Tibial nerve (tissue), 4 donors: Measurements from ENCODE around the gene INPP5A. TPM values are rescaled to one million over a fixed set of nuclear protein-coding genes. Genes with fewer than 3 reads are reported as not detected.
A peak's percentile ranks its signal among the peaks of the same experiment; 100 is the strongest.
"Not testable (repeated sequence)": the region's sequence is repeated elsewhere in the genome, so short reads cannot be mapped to it uniquely, and the experiment has no call there.

ENCODE experiments used
- DNase-seq, 2 donors: peaks; one replicate each; pipeline ENCODE4 v3.0.0-alpha.2; 2019; ENCODE audit warnings: low spot score in 2 of 2
- H3K27ac ChIP-seq, 4 donors: fragments of 200-600 bp; sonication (generic) in 3 of 4; one replicate each; pipeline ENCODE4 v1.5.1; 2017 to 2019; ENCODE audit warnings: mild to moderate bottlenecking in 1 of 4
- H3K27me3 ChIP-seq, 2 donors: fragments of 200-600 bp; sonication (generic) in 1 of 2; one replicate each; pipeline versions ENCODE4 v1.5.1 to v1.6.0; 2017 to 2019
- H3K36me3 ChIP-seq, 3 donors: fragments of 200-600 bp; sonication (generic); one replicate each; pipeline ENCODE4 v1.5.1; 2018 to 2019
- H3K4me1 ChIP-seq, 4 donors: fragments of 200-600 bp; sonication (generic) in 3 of 4; one replicate each; pipeline ENCODE4 v1.5.1; 2017 to 2019
- H3K4me3 ChIP-seq, 4 donors: fragments of 200-600 bp; sonication (generic) in 3 of 4; one replicate each; pipeline ENCODE4 v1.5.1; 2017 to 2019; ENCODE audit warnings: mild to moderate bottlenecking in 1 of 4, moderate library complexity in 1 of 4
- H3K9me3 ChIP-seq, 4 donors: fragments of 200-600 bp; sonication (generic) in 3 of 4; one replicate each; pipeline ENCODE4 v1.5.1; 2017 to 2019
- EP300 ChIP-seq, 2 donors: sonication (generic); formaldehyde crosslinking; IDR thresholded peaks; one replicate each; pipeline ENCODE4 v1.6.1; 2017; ENCODE audit warnings: antibody characterized with exemption in 2 of 2, mild to moderate bottlenecking in 1 of 2
- POLR2A ChIP-seq, 2 donors: fragments of 450-650 bp; IDR thresholded peaks; one replicate each; pipeline ENCODE4 v1.6.1; 2017; ENCODE audit warnings: antibody characterized with exemption in 2 of 2, mild to moderate bottlenecking in 2 of 2, moderate library complexity in 2 of 2
- WGBS, 2 donors: methylation state at CpG; one replicate each; pipeline ENCODE4 v1.1.5; 2018; 5-methylcytosine and 5-hydroxymethylcytosine counted together
- total RNA-seq, 4 donors: library from RNA; depleted of rRNA; stranded (reverse); fragments of >200 nt; gene quantifications; one replicate each; pipeline ENCODE4 v1.1.0, GENCODE V29; 2016
- TF ChIP-seq, protein P1 (sequence below), 5 experiments: fragments of 200-600 bp in 3 of 5; fragments of 450-650 bp in 2 of 5; sonication (generic) in 3 of 5; IDR thresholded peaks; one replicate each; pipeline ENCODE4 v1.5.1; 2016 to 2019; ENCODE audit warnings: antibody characterized with exemption in 5 of 5, mild to moderate bottlenecking in 3 of 5, moderate library complexity in 2 of 5

INPP5A gene
- total RNA-seq, 4 donors from 2014 or later: 73.8 to 101 (median 86.2) TPM

DNA sequence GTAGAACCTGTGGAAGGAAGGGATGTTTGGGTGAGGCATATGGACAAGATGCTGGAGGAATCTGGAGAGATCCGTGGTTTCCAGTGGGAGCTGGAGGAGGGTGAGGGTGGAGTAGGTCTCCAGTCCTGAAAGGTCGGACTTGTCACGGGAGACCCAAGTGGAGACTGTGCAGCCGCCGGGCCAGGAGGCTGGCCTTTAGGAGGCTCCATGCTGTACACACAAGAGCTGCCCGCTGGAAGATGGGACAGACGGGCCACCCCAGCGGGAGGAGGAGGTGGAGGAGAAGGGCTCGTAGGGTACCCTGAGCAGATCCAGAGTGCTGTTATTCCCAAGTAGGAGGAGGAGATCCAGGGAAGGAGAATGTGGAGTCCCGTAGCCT lies 141.6 kb downstream of the INPP5A start:
- Histone ChIP-seq H3K36me3 (peaks cover 0 to 5% (median 0%) of the 10 kb centered on the region in 3 donors), H3K9me3 (no peaks in the 10 kb centered on the region), H3K27ac (no peak overlapping the region), H3K4me3 (no peak overlapping the region), H3K4me1 (peaks cover 0 to 5% (median under 1%) of the 10 kb centered on the region in 4 donors), H3K27me3 (no peaks in the 10 kb centered on the region)
- 92% methylated on average over 10 of the region's 10 CpGs for WGBS, 2 donors
- TF ChIP-seq POLR2A (IDR thresholded peaks at IDR 0.05) (no peak), EP300 (IDR thresholded peaks at IDR 0.05) (no peak)
- TF ChIP-seq, protein P1, sequence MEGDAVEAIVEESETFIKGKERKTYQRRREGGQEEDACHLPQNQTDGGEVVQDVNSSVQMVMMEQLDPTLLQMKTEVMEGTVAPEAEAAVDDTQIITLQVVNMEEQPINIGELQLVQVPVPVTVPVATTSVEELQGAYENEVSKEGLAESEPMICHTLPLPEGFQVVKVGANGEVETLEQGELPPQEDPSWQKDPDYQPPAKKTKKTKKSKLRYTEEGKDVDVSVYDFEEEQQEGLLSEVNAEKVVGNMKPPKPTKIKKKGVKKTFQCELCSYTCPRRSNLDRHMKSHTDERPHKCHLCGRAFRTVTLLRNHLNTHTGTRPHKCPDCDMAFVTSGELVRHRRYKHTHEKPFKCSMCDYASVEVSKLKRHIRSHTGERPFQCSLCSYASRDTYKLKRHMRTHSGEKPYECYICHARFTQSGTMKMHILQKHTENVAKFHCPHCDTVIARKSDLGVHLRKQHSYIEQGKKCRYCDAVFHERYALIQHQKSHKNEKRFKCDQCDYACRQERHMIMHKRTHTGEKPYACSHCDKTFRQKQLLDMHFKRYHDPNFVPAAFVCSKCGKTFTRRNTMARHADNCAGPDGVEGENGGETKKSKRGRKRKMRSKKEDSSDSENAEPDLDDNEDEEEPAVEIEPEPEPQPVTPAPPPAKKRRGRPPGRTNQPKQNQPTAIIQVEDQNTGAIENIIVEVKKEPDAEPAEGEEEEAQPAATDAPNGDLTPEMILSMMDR (IDR thresholded peaks at IDR 0.05): no peak
- DNase-seq: no peak

DNA sequence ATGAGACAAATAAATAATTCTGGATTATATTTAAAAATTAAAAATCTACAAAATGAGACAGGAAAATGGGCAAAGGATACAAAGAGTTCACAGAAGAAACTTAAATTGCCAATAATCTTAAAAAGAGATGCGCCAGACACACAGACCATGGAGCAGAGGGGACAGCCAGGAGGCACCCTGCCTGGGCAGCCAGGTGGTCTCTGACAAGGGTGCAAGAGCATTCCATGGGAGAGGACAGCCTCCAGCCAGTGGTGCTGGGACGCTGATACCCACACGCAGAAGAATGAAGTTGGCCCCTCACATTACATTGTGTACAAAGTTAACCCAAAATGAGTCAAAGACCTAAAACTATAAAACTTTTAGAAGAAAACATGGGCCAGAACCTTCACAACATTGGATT lies 142.1 kb downstream of the INPP5A start:
- TF ChIP-seq POLR2A (IDR thresholded peaks at IDR 0.05) (no peak), EP300 (IDR thresholded peaks at IDR 0.05) (no peak)
- TF ChIP-seq, protein P1 (IDR thresholded peaks at IDR 0.05): no peak

DNA sequence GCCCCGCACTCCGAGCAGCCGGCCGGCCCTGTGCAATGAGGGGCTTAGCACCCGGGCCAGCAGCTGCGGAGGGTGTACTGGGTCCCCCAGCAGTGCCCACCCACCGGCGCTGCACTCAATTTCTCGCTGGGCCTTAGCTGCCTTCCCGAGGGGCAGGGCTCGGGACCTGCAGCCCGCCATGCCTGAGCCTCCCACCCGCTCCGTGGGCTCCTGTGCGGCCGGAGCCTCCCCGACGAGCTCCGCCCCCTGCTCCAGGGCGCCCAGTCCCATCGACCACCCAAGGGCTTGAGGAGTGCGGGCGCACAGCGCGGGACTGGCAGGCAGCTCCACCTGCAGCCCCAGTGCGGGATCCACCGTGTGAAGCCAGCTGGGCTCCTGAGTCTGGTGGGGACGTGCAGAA lies 143.2 kb downstream of the INPP5A start:
- not testable (repeated sequence) for H3K4me3 ChIP-seq, DNase-seq, H3K9me3 ChIP-seq, H3K27ac ChIP-seq, H3K27me3 ChIP-seq, H3K36me3 ChIP-seq
- WGBS, 2 donors: 100% methylated on average over 1 of the region's 28 CpGs; no CpG with 5 or more reads in 1 of the 2 donors
- H3K4me1 ChIP-seq: peaks cover 0 to 18% (median 12%) of the 10 kb centered on the region in 4 donors

More for the DNA sequence above, 142.1 kb downstream of the INPP5A start:
- Histone ChIP-seq H3K4me1 (peaks cover 0 to 10% (median 3%) of the 10 kb centered on the region in 4 donors), H3K4me3 (no peak overlapping the region), H3K36me3 (peaks cover 0 to 5% (median 0%) of the 10 kb centered on the region in 3 donors), H3K27me3 (no peaks in the 10 kb centered on the region), H3K9me3 (no peaks in the 10 kb centered on the region), H3K27ac (no peak overlapping the region)
- no peak for DNase-seq
- 84 to 90% methylated on average over 3 of the region's 3 CpGs for WGBS, 2 donors

DNA sequence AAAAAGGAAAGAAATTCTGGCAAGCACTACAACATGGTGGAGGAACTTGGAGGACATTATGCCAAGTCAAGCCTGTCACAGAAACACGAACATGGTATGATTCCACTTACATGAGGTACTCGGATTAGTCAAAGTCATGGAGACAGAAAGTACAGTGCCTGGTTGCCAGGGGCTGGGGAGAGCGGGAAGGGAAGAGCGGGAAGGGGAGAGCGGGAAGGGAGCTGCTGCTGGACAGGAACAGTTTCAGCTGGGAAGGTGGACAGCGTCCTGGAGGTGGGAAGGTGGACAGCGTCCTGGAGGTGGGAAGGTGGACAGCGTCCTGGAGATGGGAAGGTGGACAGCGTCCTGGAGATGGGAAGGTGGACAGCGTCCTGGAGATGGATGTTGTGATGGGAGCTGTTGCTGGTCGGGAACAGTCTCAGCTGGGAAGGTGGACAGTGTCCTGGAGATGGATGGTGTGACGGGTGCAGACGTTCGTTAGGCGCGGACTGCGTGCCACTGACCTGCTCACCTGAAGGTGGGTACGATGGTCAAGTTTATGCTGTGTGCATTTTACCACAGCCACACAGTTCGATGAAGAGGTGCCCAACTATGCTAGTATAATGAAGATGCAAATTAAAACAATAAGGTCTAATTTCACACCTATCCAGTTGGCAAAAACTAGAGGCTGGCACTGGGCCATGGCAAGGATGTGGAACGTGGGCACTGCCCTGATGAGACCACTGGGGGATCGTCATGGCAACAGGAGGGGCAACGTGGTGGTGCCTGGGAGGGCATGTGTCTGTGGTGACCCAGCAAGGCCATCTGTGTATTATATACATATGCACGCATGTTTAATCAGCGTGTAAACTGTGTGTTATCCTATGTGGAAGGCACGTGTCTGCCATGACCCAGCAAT lies 144.5 kb downstream of the INPP5A start:
- no peaks in the 10 kb centered on the region for H3K9me3 ChIP-seq
- no peak overlapping the region for H3K27ac ChIP-seq
- H3K4me3 ChIP-seq: no peak overlapping the region
- H3K4me1 ChIP-seq: peaks cover 4 to 31% (median 15%) of the 10 kb centered on the region in 4 donors
- no peaks in the 10 kb centered on the region for H3K27me3 ChIP-seq
- WGBS, 2 donors: 90 to 93% methylated on average over 25 of the region's 25 CpGs
- TF ChIP-seq, protein P1 (IDR thresholded peaks at IDR 0.05): no peak
- TF ChIP-seq EP300 (IDR thresholded peaks at IDR 0.05) (no peak), POLR2A (IDR thresholded peaks at IDR 0.05) (no peak)
- no peak for DNase-seq
- no peaks in the 10 kb centered on the region for H3K36me3 ChIP-seq

DNA sequence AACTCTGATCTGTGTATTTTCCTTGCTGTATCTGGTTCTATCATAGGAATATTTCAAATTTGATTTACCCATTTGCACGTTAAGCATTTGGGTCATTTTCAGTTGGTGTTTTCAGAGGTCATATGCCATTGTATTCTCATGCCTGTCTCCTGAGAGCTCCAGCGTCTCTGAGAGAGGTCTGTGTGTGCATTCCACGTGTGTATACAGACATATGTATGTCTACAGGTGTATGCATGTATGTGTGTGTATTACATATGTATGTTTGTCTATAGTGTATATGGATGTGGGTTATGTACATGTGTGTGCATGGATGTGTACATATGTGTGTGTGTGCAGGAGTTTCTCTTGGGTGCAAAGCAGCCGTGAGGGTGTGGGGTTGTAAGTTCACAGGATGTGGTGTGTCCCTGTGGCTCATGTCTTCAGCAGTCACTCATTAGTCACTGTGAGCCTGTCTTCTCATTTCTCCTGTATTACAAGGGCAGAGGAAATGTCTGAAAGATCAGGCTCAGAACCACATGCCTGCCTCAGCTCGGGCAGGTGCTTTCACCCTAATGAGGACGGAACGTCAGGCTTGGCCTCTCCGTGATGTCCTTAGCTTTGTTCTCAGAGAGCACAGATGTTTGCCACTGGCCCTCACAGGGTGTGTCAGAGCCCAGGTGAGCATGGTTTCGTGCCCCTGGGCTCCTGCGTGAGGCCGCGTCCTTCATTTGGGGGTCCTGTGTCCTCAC lies 146.7 kb downstream of the INPP5A start:
- Histone ChIP-seq H3K4me1 (peaks cover 4 to 31% (median 15%) of the 10 kb centered on the region in 4 donors), H3K9me3 (no peaks in the 10 kb centered on the region), H3K27me3 (no peaks in the 10 kb centered on the region), H3K27ac (peak overlapping the region; percentile 44 to 92 (median 74)), H3K36me3 (no peaks in the 10 kb centered on the region), H3K4me3 (no peak overlapping the region)
- 85 to 86% methylated on average over 12 of the region's 12 CpGs for WGBS, 2 donors
- DNase-seq: no peak
- TF ChIP-seq POLR2A (IDR thresholded peaks at IDR 0.05) (no peak), EP300 (IDR thresholded peaks at IDR 0.05) (no peak)
- TF ChIP-seq, protein P1 (IDR thresholded peaks at IDR 0.05): no peak
